ENCODE results near the gene CACNG5. TPM values are rescaled to one million over a fixed set of nuclear protein-coding genes. Genes with fewer than 3 reads are reported as not detected.

The CACNG5 gene
- total RNA-seq, 1 donor from 2014 or later, result not detected

DNA sequence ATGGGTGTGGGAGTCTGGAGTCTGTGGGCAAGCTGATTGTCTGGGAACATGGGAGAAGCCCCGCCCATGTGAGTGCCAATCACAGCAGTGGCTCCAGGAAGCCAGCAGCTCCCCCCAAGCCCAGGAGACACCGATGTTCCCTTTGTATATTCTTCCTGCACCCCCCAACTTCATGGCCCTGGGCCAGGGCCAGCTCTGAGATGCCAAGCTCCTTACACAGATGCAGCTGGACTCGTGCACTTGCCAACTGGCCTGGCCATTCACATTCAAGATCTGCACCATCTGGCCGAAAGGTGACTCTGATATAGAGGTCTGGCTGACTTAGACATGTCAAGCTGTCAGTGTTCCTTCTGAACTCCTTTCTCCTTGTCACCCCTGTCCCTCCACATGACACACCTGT, 50.5 kb downstream of the CACNG5 start:
- Histone ChIP-seq H3K36me3 (no peaks in the 10 kb centered on the region), H3K9me3 (no peaks in the 10 kb centered on the region), H3K4me3 (no peak overlapping the region), H3K27me3 (no peaks in the 10 kb centered on the region), H3K27ac (no peak overlapping the region), H3K4me1 (no peaks in the 10 kb centered on the region)
- no peak for TF ChIP-seq CTCF (IDR thresholded peaks at IDR 0.05)
- no peak for DNase-seq
- intact Hi-C loops (cut with DNase I), result no loop called here
- no peak for ATAC-seq

- DNase-seq, result no peak
- H3K4me3 ChIP-seq, result no peak overlapping the region
- no peak for ATAC-seq
- no peak for TF ChIP-seq CTCF (IDR thresholded peaks at IDR 0.05)
- intact Hi-C loops (cut with DNase I), result no loop called here
- H3K36me3 ChIP-seq, result no peaks in the 10 kb centered on the region
- H3K27ac ChIP-seq, result no peak overlapping the region
- H3K27me3 ChIP-seq, result no peaks in the 10 kb centered on the region
- no peaks in the 10 kb centered on the region for H3K9me3 ChIP-seq
- no peaks in the 10 kb centered on the region for H3K4me1 ChIP-seq
Observed at GRCh38 chr17:66889480-66890230, 54.7 kb downstream of the CACNG5 start.

- Histone ChIP-seq H3K36me3 (no peaks in the 10 kb centered on the region), H3K27me3 (no peaks in the 10 kb centered on the region), H3K4me1 (no peaks in the 10 kb centered on the region), H3K27ac (no peak overlapping the region), H3K4me3 (no peak overlapping the region), H3K9me3 (no peaks in the 10 kb centered on the region)
- ATAC-seq (no peak), DNase-seq (peak; percentile 52)
- intact Hi-C loops (cut with DNase I), result no loop called here
- no peak for TF ChIP-seq CTCF (IDR thresholded peaks at IDR 0.05)
Observed at GRCh38 chr17:66892246-66892645, 57.3 kb downstream of the CACNG5 start.

DNA sequence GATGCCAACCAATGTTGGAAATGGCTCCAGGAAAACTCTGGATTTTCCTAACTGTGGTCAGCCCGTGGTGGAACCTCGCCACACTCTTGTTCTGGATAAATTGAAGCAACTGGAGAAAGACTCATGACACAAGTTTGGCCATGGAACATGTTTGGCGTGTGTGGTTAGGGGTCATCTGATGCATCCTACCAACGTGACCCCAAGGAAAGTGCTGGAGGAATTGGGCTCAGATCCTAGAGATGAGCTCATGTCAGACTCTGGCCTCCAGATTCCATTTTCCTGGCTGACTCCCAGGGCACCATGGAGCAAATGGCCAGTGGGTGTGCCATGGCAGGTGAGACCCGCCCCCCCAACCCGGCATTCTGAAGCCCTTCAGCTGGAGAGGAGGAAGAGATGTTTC, 58.5 kb downstream of the CACNG5 start:
- Histone ChIP-seq H3K27me3 (no peaks in the 10 kb centered on the region), H3K9me3 (no peaks in the 10 kb centered on the region), H3K4me3 (no peak overlapping the region), H3K36me3 (no peaks in the 10 kb centered on the region), H3K4me1 (no peaks in the 10 kb centered on the region), H3K27ac (no peak overlapping the region)
- no peak for TF ChIP-seq CTCF (IDR thresholded peaks at IDR 0.05)
- ATAC-seq, result no peak
- no peak for DNase-seq
- intact Hi-C loops (cut with DNase I), result no loop called here

DNA sequence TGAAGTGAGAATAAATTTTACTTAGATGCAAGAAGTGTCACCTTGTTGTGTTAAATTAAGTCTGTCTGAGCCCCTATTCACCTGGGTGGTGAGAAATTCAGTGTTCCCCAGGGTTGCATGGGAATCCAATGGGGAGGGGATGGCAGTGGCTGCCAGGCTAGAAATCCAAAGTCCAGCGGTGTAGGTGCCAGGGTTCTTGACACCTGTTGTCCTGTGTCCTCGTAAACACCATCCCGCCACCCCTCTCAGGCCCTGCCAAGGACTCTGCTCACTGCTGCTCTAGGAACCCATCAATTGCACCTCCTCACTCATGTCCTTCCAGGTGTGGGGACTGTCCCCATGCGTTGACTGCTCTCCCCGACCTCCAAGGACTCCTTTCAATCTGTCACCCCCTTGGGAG, 58.9 kb downstream of the CACNG5 start:
- no peak for DNase-seq
- no peak overlapping the region for H3K27ac ChIP-seq
- H3K4me1 ChIP-seq, result no peaks in the 10 kb centered on the region
- no peak for TF ChIP-seq CTCF (IDR thresholded peaks at IDR 0.05)
- intact Hi-C loops (cut with DNase I), result no loop called here
- no peaks in the 10 kb centered on the region for H3K27me3 ChIP-seq
- no peak overlapping the region for H3K4me3 ChIP-seq
- no peaks in the 10 kb centered on the region for H3K36me3 ChIP-seq
- ATAC-seq, result no peak
- H3K9me3 ChIP-seq, result no peaks in the 10 kb centered on the region

DNA sequence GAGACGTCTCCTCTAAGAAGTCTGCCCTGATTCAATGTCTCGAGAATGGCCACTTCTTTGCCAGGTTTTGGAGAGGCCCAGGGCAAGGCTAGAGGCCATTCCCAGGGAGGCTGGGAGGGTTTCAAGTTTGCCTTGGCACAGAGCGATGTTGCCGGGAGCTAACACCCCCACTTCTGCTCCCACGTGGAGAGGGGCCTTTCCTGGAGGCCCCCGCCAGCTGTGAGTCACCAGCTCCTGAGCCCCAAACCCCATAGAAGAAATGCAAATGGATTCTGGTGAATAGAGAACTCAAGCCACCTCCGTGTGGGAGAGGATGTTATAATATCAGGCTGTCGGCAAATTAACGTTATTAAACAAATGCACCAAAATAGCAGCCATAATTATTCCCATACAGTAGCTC, 62.2 kb downstream of the CACNG5 start:
- DNase-seq, result no peak
- Histone ChIP-seq H3K9me3 (no peaks in the 10 kb centered on the region), H3K27me3 (peaks cover 5% of the 10 kb centered on the region), H3K27ac (no peak overlapping the region), H3K36me3 (no peaks in the 10 kb centered on the region), H3K4me1 (peaks cover under 1% of the 10 kb centered on the region), H3K4me3 (no peak overlapping the region)
- no peak for TF ChIP-seq CTCF (IDR thresholded peaks at IDR 0.05)
- ATAC-seq, result no peak
- intact Hi-C loops (cut with DNase I), result no loop called here
